ENCODE data around the gene EFCC1.

The EFCC1 gene

DNA sequence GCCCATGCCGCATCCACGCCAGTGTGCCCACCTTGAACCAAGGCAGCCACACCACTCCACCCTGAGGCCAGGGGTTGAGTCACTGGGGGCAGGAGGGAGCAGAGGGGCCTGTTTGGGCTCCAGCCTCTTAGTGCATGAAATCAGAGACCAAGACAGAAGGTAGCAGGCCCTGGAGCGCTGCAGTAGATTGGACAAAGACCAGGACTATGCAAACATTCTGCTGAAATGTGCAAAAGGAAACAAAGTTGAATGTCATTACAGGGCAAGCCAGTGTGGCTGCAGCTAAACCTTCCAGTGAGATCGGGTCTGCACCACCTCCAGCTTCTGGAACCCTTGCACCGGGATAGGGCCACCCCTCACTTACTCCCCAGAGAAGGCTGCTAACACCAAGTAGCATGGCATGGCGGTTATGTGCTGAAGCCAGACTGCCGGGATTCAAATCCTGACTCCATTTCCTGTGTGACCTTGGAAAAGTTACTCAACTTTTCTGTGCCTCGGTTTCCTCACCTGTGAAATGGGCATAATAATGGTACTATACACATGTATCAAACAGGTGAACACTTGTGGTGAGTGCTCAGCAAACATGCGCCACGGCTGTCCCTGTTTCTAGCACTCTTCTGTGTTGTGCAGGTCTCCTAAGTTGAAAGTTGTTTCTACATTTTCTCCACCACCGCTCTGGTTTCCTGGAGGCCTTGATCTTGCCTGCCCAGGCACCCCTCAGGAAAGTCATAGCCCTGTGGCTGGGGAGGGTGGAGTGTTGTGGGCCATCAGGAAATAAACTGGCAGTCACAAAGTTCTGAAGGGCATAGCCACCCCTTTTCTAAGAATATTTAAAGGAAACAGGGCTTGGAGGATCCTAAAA, 34.5 kb downstream of the EFCC1 start:
- Histone ChIP-seq H3K36me3 (replicated peaks; ENCODE audit: low read depth, low read length) (no peaks in the 10 kb centered on the region), H3K4me3 (ENCODE audit: low read length) (no peak overlapping the region), H3K27me3 (ENCODE audit: low read depth, low read length) (no peaks in the 10 kb centered on the region), H4K20me1 (ENCODE audit: insufficient read depth, low read length) (no peaks in the 10 kb centered on the region), H2AFZ (ENCODE audit: low read depth, low read length) (no peak overlapping the region), H3K4me2 (ENCODE audit: low read length) (no peak overlapping the region), H3K79me2 (ENCODE audit: low read length) (no peaks in the 10 kb centered on the region), H3K27ac (ENCODE audit: low read length) (no peak overlapping the region), H3K9me3 (ENCODE audit: insufficient read depth, low read length) (no peaks in the 10 kb centered on the region), H3K9ac (ENCODE audit: low read length) (no peak overlapping the region), H3K4me1 (ENCODE audit: low read length) (no peaks in the 10 kb centered on the region)
- no peak for TF ChIP-seq CTCF (IDR thresholded peaks at IDR 0.05; ENCODE audit: low read depth, low read length)
- TF ChIP-seq EZH2phosphoT487 (IDR thresholded peaks at IDR 0.05; ENCODE audit: low read depth) = no peak

GRCh38 chr3:129036222-129037092, 35.4 kb downstream of the EFCC1 start:
- no peak overlapping the region for H3K27ac ChIP-seq (ENCODE audit: low read length)
- H4K20me1 ChIP-seq (ENCODE audit: insufficient read depth, low read length) = no peaks in the 10 kb centered on the region
- H3K4me1 ChIP-seq (ENCODE audit: low read length) = no peaks in the 10 kb centered on the region
- no peaks in the 10 kb centered on the region for H3K79me2 ChIP-seq (ENCODE audit: low read length)
- no peak overlapping the region for H3K9ac ChIP-seq (ENCODE audit: low read length)
- TF ChIP-seq EZH2phosphoT487 (IDR thresholded peaks at IDR 0.05; ENCODE audit: low read depth) = no peak
- TF ChIP-seq CTCF (IDR thresholded peaks at IDR 0.05; ENCODE audit: low read depth, low read length) = no peak
- no peak overlapping the region for H3K4me2 ChIP-seq (ENCODE audit: low read length)
- no peaks in the 10 kb centered on the region for H3K9me3 ChIP-seq (ENCODE audit: insufficient read depth, low read length)
- no peaks in the 10 kb centered on the region for H3K27me3 ChIP-seq (ENCODE audit: low read depth, low read length)
- no peaks in the 10 kb centered on the region for H3K36me3 ChIP-seq (replicated peaks; ENCODE audit: low read depth, low read length)
- H2AFZ ChIP-seq (ENCODE audit: low read depth, low read length) = no peak overlapping the region
- no peak overlapping the region for H3K4me3 ChIP-seq (ENCODE audit: low read length)

DNA sequence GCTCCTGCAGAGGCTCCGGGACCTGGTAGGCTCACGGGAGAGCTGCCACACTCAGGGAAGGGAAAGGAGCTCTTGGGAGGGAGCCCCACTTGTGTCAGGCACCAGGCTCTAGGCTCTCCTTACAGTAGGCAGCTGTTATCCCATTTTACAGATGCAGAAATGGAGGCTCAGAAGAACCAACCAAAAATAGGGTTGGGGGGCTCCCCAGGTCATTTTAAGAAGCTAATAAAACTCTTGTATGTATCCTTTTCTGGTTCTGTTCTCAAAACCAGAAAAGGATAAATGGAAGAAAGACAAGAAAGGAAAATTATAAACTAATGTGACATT, 36.0 kb downstream of the EFCC1 start:
- TF ChIP-seq CTCF (IDR thresholded peaks at IDR 0.05; ENCODE audit: low read depth, low read length) (no peak), EZH2phosphoT487 (IDR thresholded peaks at IDR 0.05; ENCODE audit: low read depth) (no peak)
- no peak overlapping the region for H3K4me2 ChIP-seq (ENCODE audit: low read length)
- no peaks in the 10 kb centered on the region for H3K9me3 ChIP-seq (ENCODE audit: insufficient read depth, low read length)
- H3K36me3 ChIP-seq (replicated peaks; ENCODE audit: low read depth, low read length) = no peaks in the 10 kb centered on the region
- no peak overlapping the region for H3K27ac ChIP-seq (ENCODE audit: low read length)
- no peaks in the 10 kb centered on the region for H3K4me1 ChIP-seq (ENCODE audit: low read length)
- H3K27me3 ChIP-seq (ENCODE audit: low read depth, low read length) = peaks cover 2% of the 10 kb centered on the region; the same call in 1 of the 2 replicates
- H3K79me2 ChIP-seq (ENCODE audit: low read length) = no peaks in the 10 kb centered on the region
- H3K9ac ChIP-seq (ENCODE audit: low read length) = no peak overlapping the region
- H3K4me3 ChIP-seq (ENCODE audit: low read length) = no peak overlapping the region
- no peaks in the 10 kb centered on the region for H4K20me1 ChIP-seq (ENCODE audit: insufficient read depth, low read length)
- H2AFZ ChIP-seq (ENCODE audit: low read depth, low read length) = no peak overlapping the region
